Esophagus squamous epithelium (tissue), 5 donors: Measurements from ENCODE around the gene SAT2. TPM values are rescaled to one million over a fixed set of nuclear protein-coding genes. Genes with fewer than 3 reads are reported as not detected.

Experiments used
- DNase-seq: peaks from one replicate; lab custom pipeline; 2025; lab: John Stamatoyannopoulos, UW
- H3K27ac ChIP-seq, 4 donors: fragments of 200-600 bp; sonication (generic); one replicate each; pipeline ENCODE4 v1.5.1; 2016 to 2019; ENCODE audit warnings: mild to moderate bottlenecking in 1 of 4
- H3K27me3 ChIP-seq, 4 donors: fragments of 200-600 bp; sonication (generic); 1 replicate in 3 of 4; 2 replicates in 1 of 4; pipeline versions ENCODE4 v1.5.1 to v1.6.0; 2017 to 2021; ENCODE audit warnings: antibody characterized with exemption in 1 of 4
- H3K36me3 ChIP-seq, 3 donors: fragments of 200-600 bp; sonication (generic); one replicate each; pipeline ENCODE4 v1.5.1; 2016 to 2019
- H3K4me1 ChIP-seq, 3 donors: fragments of 200-600 bp; sonication (generic); one replicate each; pipeline ENCODE4 v1.5.1; 2017 to 2019
- H3K4me3 ChIP-seq, 4 donors: fragments of 200-600 bp; sonication (generic); 1 replicate in 3 of 4; 2 replicates in 1 of 4; pipeline ENCODE4 v1.5.1; 2016 to 2019; ENCODE audit warnings: mild to moderate bottlenecking in 2 of 4, moderate library complexity in 1 of 4
- H3K9me3 ChIP-seq, 3 donors: fragments of 200-600 bp; sonication (generic); one replicate each; pipeline ENCODE4 v1.5.1; 2016 to 2019
- POLR2A ChIP-seq, 4 donors: fragments of 450-650 bp; IDR thresholded peaks; one replicate each; pipeline ENCODE4 v1.6.1; 2017; ENCODE audit warnings: antibody characterized with exemption in 4 of 4, mild to moderate bottlenecking in 4 of 4, moderate library complexity in 3 of 4
- WGBS, 2 donors: methylation state at CpG; one replicate each; pipeline ENCODE4 v1.1.5; 2018; 5-methylcytosine and 5-hydroxymethylcytosine counted together
- intact Hi-C: fragments of 100-400 bp; cut with DNase I; formaldehyde crosslinking; loops from one replicate; pipeline ENCODE4 v1.15.0; 2022
- total RNA-seq, 4 donors: library from RNA; depleted of rRNA; stranded (reverse); fragments of >200 nt; gene quantifications; one replicate each; pipeline ENCODE4 v1.1.0, GENCODE V29; 2016
- TF ChIP-seq, protein P1 (sequence below), 6 experiments: fragments of 450-650 bp in 4 of 6; fragments of 200-600 bp in 2 of 6; sonication (generic) in 2 of 6; IDR thresholded peaks; one replicate each; pipeline ENCODE4 v1.5.1; 2016 to 2019; ENCODE audit warnings: antibody characterized with exemption in 6 of 6, mild to moderate bottlenecking in 4 of 6, moderate library complexity in 4 of 6
- donor health status: DM: yes; HTN: yes; CAD: no.

The SAT2 gene
- total RNA-seq, 4 donors from 2014 or later = 20.5 to 55.9 (median 31.3) TPM

DNA sequence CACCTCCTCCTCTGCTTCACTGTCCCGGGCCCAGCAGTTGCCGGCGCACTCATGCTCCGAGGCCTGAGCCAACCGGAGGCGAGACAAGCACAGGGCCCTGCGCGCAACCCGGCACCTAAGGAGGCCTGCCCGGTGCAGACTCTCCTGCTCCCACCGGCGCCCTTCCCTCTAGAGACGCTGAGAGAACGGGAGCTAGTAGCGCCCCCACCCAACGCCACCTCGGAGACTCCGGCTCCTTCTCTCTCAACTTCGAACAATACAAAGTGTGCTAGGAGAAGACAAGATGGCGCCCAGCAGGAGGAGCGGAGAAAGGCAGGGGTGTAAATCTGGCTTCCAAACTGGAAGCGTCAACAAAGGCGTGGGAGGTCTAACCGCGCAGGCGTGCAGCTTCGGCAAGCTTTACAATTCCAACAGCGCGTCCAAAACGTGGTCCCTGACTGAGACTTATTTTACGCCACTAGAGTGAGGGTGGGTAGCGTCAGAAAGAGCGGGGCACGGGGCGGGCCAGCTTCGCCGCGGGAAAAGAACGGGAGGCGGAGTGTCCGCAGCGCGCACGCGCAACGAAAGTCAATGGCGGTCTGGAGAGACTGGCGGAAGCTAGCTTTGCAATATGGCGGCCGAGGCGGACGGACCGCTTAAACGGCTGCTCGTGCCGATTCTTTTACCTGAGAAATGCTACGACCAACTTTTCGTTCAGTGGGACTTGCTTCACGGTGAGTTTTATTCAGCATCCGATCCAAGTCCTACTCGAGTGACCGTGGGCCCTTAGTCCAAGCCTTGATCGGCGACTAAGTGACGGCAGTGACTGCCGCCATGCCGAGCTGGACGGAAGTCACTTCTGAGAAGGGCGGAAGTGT, 44.1 kb downstream of the SAT2 start, which contains the start of gene MPDU1:
Gene MPDU1 (plus strand): TSS at position 600 of the 857 bp plus-strand sequence. CDS start 11 bp downstream, at position 611.
- DNase-seq = peak; percentile 71
- no peaks in the 10 kb centered on the region for H3K27me3 ChIP-seq
- peak within 1 kb of the TSS; percentile 45 to 80 (median 63) for H3K4me3 ChIP-seq
- H3K9me3 ChIP-seq = no peaks in the 10 kb centered on the region
- peaks cover 6 to 45% (median 8%) of the 10 kb centered on the region in 3 donors for H3K36me3 ChIP-seq
- peak within 1 kb of the TSS; percentile 94 to 97 (median 96) for H3K27ac ChIP-seq
- 0 to 14% methylated on average over 22 to 40 of the region's 69 CpGs for whole genome bisulfite sequencing, 2 donors
- intact Hi-C loops = no loop called here
- peaks cover 61 to 95% (median 75%) of the 10 kb centered on the region in 3 donors for H3K4me1 ChIP-seq
- TF ChIP-seq POLR2A (IDR thresholded peaks at IDR 0.05) = peak in 3 of 4 donors; percentile 9 to 80 (median 60)
- TF ChIP-seq, protein P1, sequence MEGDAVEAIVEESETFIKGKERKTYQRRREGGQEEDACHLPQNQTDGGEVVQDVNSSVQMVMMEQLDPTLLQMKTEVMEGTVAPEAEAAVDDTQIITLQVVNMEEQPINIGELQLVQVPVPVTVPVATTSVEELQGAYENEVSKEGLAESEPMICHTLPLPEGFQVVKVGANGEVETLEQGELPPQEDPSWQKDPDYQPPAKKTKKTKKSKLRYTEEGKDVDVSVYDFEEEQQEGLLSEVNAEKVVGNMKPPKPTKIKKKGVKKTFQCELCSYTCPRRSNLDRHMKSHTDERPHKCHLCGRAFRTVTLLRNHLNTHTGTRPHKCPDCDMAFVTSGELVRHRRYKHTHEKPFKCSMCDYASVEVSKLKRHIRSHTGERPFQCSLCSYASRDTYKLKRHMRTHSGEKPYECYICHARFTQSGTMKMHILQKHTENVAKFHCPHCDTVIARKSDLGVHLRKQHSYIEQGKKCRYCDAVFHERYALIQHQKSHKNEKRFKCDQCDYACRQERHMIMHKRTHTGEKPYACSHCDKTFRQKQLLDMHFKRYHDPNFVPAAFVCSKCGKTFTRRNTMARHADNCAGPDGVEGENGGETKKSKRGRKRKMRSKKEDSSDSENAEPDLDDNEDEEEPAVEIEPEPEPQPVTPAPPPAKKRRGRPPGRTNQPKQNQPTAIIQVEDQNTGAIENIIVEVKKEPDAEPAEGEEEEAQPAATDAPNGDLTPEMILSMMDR (IDR thresholded peaks at IDR 0.05) = peak in 1 of 6 experiments; percentile 26

DNA sequence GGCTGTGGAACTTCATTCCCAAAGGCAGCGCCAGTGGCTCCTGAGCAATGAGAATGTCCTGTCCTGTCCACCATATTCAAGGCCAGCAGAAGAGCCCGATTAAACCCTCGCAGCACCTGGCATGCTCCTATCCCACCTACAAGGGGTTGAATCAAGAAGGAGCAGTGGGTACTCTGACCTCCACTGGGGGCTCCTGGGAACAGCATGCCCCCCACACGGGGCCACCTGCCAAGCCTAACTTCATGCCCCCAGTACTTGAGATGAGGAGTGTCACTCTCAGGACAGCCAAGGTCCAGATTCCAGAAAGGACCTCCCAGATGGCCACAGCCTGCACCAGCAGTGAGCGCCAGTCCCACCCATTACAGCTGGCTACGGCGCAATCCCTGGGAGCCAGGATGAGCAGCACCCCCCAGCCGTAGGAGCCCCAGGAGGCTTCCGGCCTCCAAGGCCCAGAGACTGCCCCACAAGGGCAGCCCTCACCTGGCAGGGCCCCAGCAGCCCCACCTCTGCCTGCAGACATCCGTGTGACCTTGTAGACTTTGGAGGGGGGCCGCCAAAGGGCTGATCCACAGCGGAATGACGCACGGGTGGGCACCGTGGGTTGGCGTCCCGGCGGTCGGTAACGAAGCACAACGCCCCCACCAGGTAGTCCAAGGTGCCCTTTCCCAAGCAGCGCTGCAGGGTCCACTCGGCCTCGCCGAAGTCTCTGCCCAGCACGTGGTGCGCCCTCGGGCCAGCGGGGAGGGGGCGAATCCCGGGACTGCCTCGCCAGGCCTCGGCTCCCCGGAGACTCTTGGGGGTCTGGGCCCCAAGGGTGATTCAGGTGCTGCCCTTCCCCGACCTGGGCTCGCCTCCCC, 45.0 kb downstream of the SAT2 start:
- DNase-seq = no peak
- TF ChIP-seq, protein P1 (IDR thresholded peaks at IDR 0.05) = no peak
- no peak for TF ChIP-seq POLR2A (IDR thresholded peaks at IDR 0.05)

DNA sequence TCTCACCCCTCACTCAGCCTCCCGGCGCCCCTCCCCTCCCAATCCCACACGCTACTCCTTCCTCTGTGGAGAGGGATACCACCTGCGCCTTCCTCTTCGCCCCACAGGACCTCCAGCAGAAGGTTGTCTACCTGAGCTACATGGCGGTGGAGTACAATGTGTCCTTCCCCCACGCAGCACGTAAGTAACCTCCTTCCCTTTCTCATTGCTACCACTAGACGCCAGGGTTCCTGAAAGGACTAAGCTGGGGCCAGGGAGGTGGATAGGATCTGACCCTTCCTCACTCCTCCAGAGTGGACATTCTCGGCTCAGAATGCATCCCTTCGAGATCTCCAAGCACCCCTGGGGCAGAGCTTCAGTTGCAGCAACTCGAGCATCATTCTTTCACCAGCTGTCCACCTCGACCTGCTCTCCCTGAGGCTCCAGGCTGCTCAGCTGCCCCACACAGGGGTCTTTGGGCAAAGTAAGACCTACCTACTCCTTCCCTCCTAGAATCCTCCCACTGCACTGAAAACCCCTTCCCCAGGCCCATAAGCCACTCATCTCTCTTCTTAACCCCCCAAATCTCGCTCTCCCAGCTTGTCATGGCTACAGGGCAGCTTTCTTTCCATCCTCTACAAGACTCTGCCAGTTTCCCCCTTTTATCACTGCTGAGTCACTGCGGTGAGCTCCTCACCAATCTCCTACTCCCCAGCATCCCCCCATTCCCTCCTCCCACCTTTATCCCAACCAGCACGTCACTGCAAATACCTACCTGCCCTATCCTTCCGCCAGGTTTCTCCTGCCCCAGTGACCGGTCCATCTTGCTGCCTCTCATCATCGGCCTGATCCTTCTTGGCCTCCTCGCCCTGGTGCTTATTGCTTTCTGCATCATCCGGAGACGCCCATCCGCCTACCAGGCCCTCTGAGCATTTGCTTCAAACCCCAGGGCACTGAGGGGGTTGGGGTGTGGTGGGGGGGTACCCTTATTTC, 46.7 kb downstream of the SAT2 start:
- DNase-seq = no peak
- Histone ChIP-seq H3K36me3 (peaks cover 23 to 50% (median 29%) of the 10 kb centered on the region in 3 donors), H3K27ac (peak overlapping the region; percentile 94 to 97 (median 96)), H3K9me3 (no peaks in the 10 kb centered on the region), H3K27me3 (no peaks in the 10 kb centered on the region), H3K4me1 (peaks cover 61 to 95% (median 71%) of the 10 kb centered on the region in 3 donors), H3K4me3 (peak overlapping the region in 3 of 4 donors; percentile 21 to 80 (median 57))
- WGBS, 2 donors = 52 to 59% methylated on average over 20 to 23 of the region's 23 CpGs
- TF ChIP-seq, protein P1 (IDR thresholded peaks at IDR 0.05) = no peak
- TF ChIP-seq POLR2A (IDR thresholded peaks at IDR 0.05) = no peak
- intact Hi-C loops = no loop called here

More for the DNA sequence above, 45.0 kb downstream of the SAT2 start:
- peak overlapping the region; percentile 45 to 80 (median 63) for H3K4me3 ChIP-seq
- intact Hi-C loops = no loop called here
- no peaks in the 10 kb centered on the region for H3K27me3 ChIP-seq
- no peaks in the 10 kb centered on the region for H3K9me3 ChIP-seq
- WGBS, 2 donors = 84 to 100% methylated on average over 2 to 11 of the region's 36 CpGs
- H3K4me1 ChIP-seq = peaks cover 59 to 95% (median 76%) of the 10 kb centered on the region in 3 donors
- H3K36me3 ChIP-seq = peaks cover 14 to 50% (median 16%) of the 10 kb centered on the region in 3 donors
- H3K27ac ChIP-seq = peak overlapping the region; percentile 94 to 97 (median 96)

DNA sequence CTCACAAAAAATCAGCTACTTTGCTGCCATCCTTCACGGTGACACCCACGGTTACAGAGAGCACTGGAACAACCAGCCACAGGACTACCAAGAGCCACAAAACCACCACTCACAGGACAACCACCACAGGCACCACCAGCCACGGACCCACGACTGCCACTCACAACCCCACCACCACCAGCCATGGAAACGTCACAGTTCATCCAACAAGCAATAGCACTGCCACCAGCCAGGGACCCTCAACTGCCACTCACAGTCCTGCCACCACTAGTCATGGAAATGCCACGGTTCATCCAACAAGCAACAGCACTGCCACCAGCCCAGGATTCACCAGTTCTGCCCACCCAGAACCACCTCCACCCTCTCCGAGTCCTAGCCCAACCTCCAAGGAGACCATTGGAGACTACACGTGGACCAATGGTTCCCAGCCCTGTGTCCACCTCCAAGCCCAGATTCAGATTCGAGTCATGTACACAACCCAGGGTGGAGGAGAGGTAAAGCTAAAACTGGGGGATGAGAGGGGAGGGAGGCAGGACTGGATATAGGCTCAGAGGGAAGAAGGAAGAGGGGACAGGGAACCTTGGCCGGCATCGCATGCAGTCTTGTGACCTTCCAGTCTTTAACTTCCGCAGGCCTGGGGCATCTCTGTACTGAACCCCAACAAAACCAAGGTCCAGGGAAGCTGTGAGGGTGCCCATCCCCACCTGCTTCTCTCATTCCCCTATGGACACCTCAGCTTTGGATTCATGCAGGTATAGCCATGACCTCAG, 47.6 kb downstream of the SAT2 start:
- WGBS, 2 donors = 58 to 80% methylated on average over 2 to 11 of the region's 12 CpGs
- TF ChIP-seq POLR2A (IDR thresholded peaks at IDR 0.05) = no peak
- TF ChIP-seq, protein P1 (IDR thresholded peaks at IDR 0.05) = no peak
- no peak for DNase-seq
- intact Hi-C loops = no loop called here
- H3K27ac ChIP-seq = peak overlapping the region; percentile 94 to 97 (median 96)
- no peaks in the 10 kb centered on the region for H3K9me3 ChIP-seq
- H3K4me1 ChIP-seq = peaks cover 65 to 95% (median 78%) of the 10 kb centered on the region in 3 donors
- no peaks in the 10 kb centered on the region for H3K27me3 ChIP-seq
- H3K36me3 ChIP-seq = peaks cover 31 to 50% (median 37%) of the 10 kb centered on the region in 3 donors
- H3K4me3 ChIP-seq = peak overlapping the region in 3 of 4 donors; percentile 21 to 80 (median 57)
